ENCODE measurements around the gene SLX4IP. TPM values are rescaled to one million over a fixed set of nuclear protein-coding genes. Genes with fewer than 3 reads are reported as not detected.
"Not testable (repeated sequence)": the region's sequence is repeated elsewhere in the genome, so short reads cannot be mapped to it uniquely, and the experiment has no call there.

Gene SLX4IP
- total RNA-seq, 5 donors from 2014 or later (not counting 1 experiment from before 2014, with no cell fraction given): 4.2 to 5.9 (median 5.2) TPM

DNA sequence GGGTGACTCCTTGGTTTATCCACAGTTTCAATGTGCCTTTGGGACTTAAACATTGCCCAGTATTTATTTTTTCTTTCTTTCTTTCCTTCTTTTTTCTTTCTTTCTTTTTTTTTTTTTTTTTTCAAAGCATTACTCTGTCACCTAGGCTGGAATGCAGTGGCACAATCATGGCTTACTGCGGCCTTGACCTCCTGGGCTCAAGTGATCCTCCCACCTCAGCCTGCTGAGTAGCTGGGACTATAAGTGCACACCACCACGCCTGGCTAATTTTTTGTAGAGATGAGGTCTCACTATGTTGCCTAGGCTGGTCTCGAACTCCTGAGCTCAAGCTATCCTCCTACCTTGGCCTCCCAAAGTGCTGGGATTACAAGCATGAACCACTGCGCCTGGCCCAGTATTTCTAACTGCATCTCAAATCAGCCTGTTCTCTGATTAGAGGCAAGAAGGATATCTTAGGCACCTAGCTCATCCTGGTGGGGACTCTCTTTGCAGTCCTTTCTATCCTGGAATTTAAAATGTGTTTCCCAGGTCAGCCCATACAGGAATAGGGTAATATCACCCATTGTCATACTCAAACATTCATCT is 182.5 kb downstream of the SLX4IP start:
- H3K4me3 ChIP-seq (ENCODE audit: control insufficient read depth in 1 of 2, extremely low read depth in 1 of 2, low read length in 1 of 2); DNase-seq; H3K9me3 Mint-ChIP-seq; CTCF ChIA-PET; H3K27ac Mint-ChIP-seq; H3K4me1 Mint-ChIP-seq; H3K27me3 ChIP-seq (replicated peaks in 1 of 2; ENCODE audit: control insufficient read depth in 2 of 2, extremely low read depth in 1 of 2, insufficient read depth in 2 of 2, low read length in 1 of 2); H3K27ac ChIP-seq (ENCODE audit: low read length); H3K4me1 ChIP-seq (ENCODE audit: control insufficient read depth in 1 of 2, extremely low read depth in 1 of 2, insufficient read depth in 2 of 2, low read length in 2 of 2); ATAC-seq (replicated peaks in 1 of 4); H3K27me3 Mint-ChIP-seq; POLR2A ChIA-PET; H3K9me3 ChIP-seq; H3K36me3 ChIP-seq (ENCODE audit: control insufficient read depth in 2 of 2, extremely low read depth in 1 of 2, insufficient read depth in 1 of 2, low read length in 1 of 2); H3K4me3 Mint-ChIP-seq: not testable (repeated sequence)
- peaks cover 59% of the 10 kb centered on the region for H3K36me3 Mint-ChIP-seq
- WGBS (ENCODE audit: insufficient coverage): 100% methylated on average over 1 of the region's 4 CpGs

DNA sequence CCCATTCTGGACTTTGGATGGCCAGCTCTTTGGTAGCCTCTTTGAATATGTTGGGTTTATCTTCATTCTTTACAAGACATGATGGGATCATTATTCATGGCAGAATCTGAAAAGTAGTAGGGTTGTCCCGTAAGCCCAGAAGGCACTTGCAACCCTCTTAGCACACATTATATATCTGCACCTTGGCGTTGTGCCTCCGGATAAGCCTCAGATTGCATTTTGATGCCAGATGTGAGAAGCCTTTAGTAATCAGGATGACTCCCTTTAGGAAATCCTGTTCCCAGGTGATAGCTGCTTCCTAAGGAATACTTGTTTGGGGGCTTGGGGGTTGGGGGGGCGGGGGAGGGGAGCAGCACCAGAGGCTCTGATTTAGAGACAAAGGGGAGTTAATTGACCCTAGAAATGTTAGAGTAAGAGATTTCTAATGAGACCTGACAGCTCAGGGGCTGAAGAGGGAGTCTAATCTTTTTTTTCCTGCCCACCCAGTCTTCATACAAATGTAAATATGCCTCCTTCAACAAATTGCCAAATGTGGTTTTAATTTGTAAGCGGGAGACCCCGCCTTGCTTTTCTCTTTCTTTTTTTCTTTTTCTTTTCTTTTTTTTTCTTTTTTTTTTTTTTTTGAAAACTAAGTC is 183.6 kb downstream of the SLX4IP start:
- H3K4me3 ChIP-seq (ENCODE audit: control insufficient read depth in 1 of 2, extremely low read depth in 1 of 2, low read length in 1 of 2): no peak overlapping the region
- no peaks in the 10 kb centered on the region for H3K4me1 ChIP-seq (ENCODE audit: control insufficient read depth in 1 of 2, extremely low read depth in 1 of 2, insufficient read depth in 2 of 2, low read length in 2 of 2)
- Mint-ChIP-seq H3K4me3 (no peak overlapping the region), H3K9me3 (no peaks in the 10 kb centered on the region), H3K27ac (no peak overlapping the region), H3K4me1 (no peaks in the 10 kb centered on the region), H3K27me3 (no peaks in the 10 kb centered on the region), H3K36me3 (peaks cover 56% of the 10 kb centered on the region)
- no peak for DNase-seq
- H3K36me3 ChIP-seq (ENCODE audit: control insufficient read depth in 2 of 2, extremely low read depth in 1 of 2, insufficient read depth in 1 of 2, low read length in 1 of 2): peaks cover 0 to 2% of the 10 kb centered on the region in 2 donors
- no peaks in the 10 kb centered on the region for H3K9me3 ChIP-seq
- no peaks in the 10 kb centered on the region for H3K27me3 ChIP-seq (replicated peaks in 1 of 2; ENCODE audit: control insufficient read depth in 2 of 2, extremely low read depth in 1 of 2, insufficient read depth in 2 of 2, low read length in 1 of 2)
- POLR2A ChIA-PET: no interaction called here
- H3K27ac ChIP-seq (ENCODE audit: low read length): no peak overlapping the region
- no CpG with 5 or more reads among the region's 6 CpGs for WGBS (ENCODE audit: insufficient coverage)
- no peak for ATAC-seq (replicated peaks in 1 of 4)
- CTCF ChIA-PET: no interaction called here

DNA sequence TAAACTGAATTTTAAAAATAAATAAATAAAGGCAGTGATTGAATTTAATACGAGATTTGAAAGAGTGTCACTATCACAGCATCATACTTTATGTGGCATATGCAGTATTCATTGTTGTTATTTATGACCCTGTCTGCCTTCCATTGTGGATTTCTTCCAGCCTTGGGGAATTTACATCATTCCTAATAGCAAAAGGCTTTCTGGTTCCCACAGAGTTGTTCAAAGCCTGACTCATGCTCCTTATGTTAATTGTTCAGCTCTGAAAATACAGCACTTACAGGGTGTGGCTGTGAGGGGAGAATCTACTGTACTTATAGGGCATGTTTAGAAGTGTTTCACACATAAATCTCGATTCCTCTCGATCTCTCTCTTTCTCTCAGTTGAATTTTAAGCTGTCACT is 184.3 kb downstream of the SLX4IP start:
- no peak overlapping the region for H3K27ac Mint-ChIP-seq
- no peak overlapping the region for H3K4me3 ChIP-seq (ENCODE audit: control insufficient read depth in 1 of 2, extremely low read depth in 1 of 2, low read length in 1 of 2)
- H3K27ac ChIP-seq (ENCODE audit: low read length): no peak overlapping the region
- no peak for DNase-seq
- H3K4me1 Mint-ChIP-seq: no peaks in the 10 kb centered on the region
- H3K36me3 Mint-ChIP-seq: peaks cover 56% of the 10 kb centered on the region
- ChIA-PET CTCF (no interaction called here), POLR2A (no interaction called here)
- H3K27me3 Mint-ChIP-seq: no peaks in the 10 kb centered on the region
- H3K4me1 ChIP-seq (ENCODE audit: control insufficient read depth in 1 of 2, extremely low read depth in 1 of 2, insufficient read depth in 2 of 2, low read length in 2 of 2): no peaks in the 10 kb centered on the region
- no peaks in the 10 kb centered on the region for H3K36me3 ChIP-seq (ENCODE audit: control insufficient read depth in 2 of 2, extremely low read depth in 1 of 2, insufficient read depth in 1 of 2, low read length in 1 of 2)
- no peak for ATAC-seq (replicated peaks in 1 of 4)
- no peaks in the 10 kb centered on the region for H3K27me3 ChIP-seq (replicated peaks in 1 of 2; ENCODE audit: control insufficient read depth in 2 of 2, extremely low read depth in 1 of 2, insufficient read depth in 2 of 2, low read length in 1 of 2)
- H3K4me3 Mint-ChIP-seq: no peak overlapping the region
- no CpG with 5 or more reads among the region's 3 CpGs for WGBS (ENCODE audit: insufficient coverage)
- H3K9me3 Mint-ChIP-seq: peaks cover 0 to 4% (median 0%) of the 10 kb centered on the region in 3 donors
- no peaks in the 10 kb centered on the region for H3K9me3 ChIP-seq

DNA sequence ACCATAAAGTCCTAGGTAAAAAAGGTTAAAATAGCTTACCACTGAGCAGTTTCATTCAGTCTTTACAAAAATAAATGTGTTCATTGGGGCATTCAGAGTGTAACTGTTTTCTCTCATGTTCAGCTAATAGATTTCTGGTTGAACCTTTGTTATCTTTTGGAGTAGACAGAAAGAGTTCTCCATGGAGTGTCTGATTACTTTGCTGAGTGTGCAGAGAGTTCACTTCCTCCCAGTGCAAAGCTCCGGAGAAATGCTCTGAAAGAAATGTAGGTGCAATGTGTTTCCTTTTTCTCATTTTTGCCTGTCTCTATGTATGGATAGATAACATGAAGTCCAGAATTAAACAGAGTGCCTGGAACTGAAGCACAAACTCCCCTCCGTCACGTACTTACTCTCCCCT is 186.0 kb downstream of the SLX4IP start:
- no peaks in the 10 kb centered on the region for H3K4me1 ChIP-seq (ENCODE audit: control insufficient read depth in 1 of 2, extremely low read depth in 1 of 2, insufficient read depth in 2 of 2, low read length in 2 of 2)
- H3K27me3 ChIP-seq (replicated peaks in 1 of 2; ENCODE audit: control insufficient read depth in 2 of 2, extremely low read depth in 1 of 2, insufficient read depth in 2 of 2, low read length in 1 of 2): no peaks in the 10 kb centered on the region
- H3K27ac ChIP-seq (ENCODE audit: low read length): no peak overlapping the region
- no peak for ATAC-seq (replicated peaks in 1 of 4)
- Mint-ChIP-seq H3K27me3 (no peaks in the 10 kb centered on the region), H3K4me1 (no peaks in the 10 kb centered on the region), H3K36me3 (peaks cover 50% of the 10 kb centered on the region), H3K27ac (no peak overlapping the region), H3K9me3 (peaks cover 0 to 4% (median 0%) of the 10 kb centered on the region in 3 donors), H3K4me3 (no peak overlapping the region)
- WGBS (ENCODE audit: insufficient coverage): 60% methylated on average over 1 of the region's 3 CpGs
- no peaks in the 10 kb centered on the region for H3K9me3 ChIP-seq
- no peak overlapping the region for H3K4me3 ChIP-seq (ENCODE audit: control insufficient read depth in 1 of 2, extremely low read depth in 1 of 2, low read length in 1 of 2)
- POLR2A ChIA-PET: no interaction called here
- no peaks in the 10 kb centered on the region for H3K36me3 ChIP-seq (ENCODE audit: control insufficient read depth in 2 of 2, extremely low read depth in 1 of 2, insufficient read depth in 1 of 2, low read length in 1 of 2)
- DNase-seq: no peak
- CTCF ChIA-PET: no interaction called here

DNA sequence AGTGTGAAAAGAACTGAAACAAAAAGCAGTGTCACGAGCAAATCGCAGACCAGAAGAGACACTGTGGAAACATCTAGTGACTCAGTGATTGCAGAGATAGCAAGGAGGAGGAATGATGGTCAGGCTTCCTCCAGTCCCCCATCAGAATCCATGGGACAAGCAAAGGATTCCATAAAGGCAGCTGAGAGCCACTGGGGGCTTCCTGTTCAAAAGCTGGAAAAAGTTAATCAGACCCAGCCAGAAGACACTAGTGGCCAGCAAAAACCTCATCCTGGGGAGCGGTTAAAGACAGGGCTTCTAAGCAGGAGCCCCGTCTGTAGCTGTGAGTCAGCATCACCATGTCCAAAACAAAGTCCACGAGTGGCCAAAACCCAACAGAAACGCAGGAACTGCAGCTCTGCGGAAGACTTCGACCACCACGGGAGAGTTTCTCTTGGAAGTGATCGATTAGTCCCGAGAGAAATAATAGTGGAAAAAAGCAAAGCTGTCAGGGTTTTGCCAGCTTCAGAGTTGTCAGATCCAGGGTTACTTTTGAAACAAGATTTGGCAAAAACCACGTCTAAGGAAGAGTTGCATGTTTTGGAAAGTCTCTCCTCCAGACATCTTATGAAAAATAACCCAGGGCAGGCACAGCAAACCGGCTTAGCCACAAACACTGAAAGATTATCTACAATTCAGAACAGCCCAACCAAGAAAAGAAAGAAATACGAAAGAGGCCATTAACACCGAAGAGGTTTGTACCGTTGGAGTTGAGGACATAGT is 187.7 kb downstream of the SLX4IP start:
- Histone ChIP-seq H3K36me3 (ENCODE audit: control insufficient read depth in 2 of 2, extremely low read depth in 1 of 2, insufficient read depth in 1 of 2, low read length in 1 of 2) (no peaks in the 10 kb centered on the region), H3K4me1 (ENCODE audit: control insufficient read depth in 1 of 2, extremely low read depth in 1 of 2, insufficient read depth in 2 of 2, low read length in 2 of 2) (no peaks in the 10 kb centered on the region), H3K4me3 (ENCODE audit: control insufficient read depth in 1 of 2, extremely low read depth in 1 of 2, low read length in 1 of 2) (no peak overlapping the region), H3K27ac (ENCODE audit: low read length) (no peak overlapping the region), H3K9me3 (no peaks in the 10 kb centered on the region), H3K27me3 (replicated peaks in 1 of 2; ENCODE audit: control insufficient read depth in 2 of 2, extremely low read depth in 1 of 2, insufficient read depth in 2 of 2, low read length in 1 of 2) (no peaks in the 10 kb centered on the region)
- Mint-ChIP-seq H3K4me3 (no peak overlapping the region), H3K27ac (no peak overlapping the region), H3K27me3 (no peaks in the 10 kb centered on the region), H3K9me3 (peaks cover 0 to 4% (median 0%) of the 10 kb centered on the region in 3 donors), H3K36me3 (peaks cover 41% of the 10 kb centered on the region), H3K4me1 (no peaks in the 10 kb centered on the region)
- 94% methylated on average over 9 of the region's 16 CpGs for whole genome bisulfite sequencing (ENCODE audit: insufficient coverage)
- DNase-seq: no peak
- ChIA-PET CTCF (no interaction called here), POLR2A (no interaction called here)
- ATAC-seq (replicated peaks in 1 of 4): no peak

DNA sequence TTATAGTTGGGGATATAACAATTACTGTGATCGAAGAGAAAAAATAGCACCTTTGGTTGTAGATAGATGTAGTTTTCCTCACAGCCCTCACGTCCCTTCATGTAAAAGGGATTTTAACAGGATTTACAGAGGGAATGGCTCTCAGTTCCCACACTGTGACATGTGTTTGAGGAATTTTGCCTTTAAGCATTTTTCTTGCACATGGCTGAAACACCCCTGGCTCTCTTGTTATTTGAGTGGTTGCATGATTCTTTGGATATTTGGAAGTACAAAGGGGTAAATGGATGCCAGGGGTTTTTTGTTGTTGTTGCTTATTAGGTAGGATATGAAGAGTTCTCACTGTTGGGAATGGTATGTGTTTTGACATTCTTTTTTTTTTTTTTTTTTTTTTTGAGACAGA is 190.5 kb downstream of the SLX4IP start:
- Mint-ChIP-seq H3K36me3 (peaks cover 38% of the 10 kb centered on the region), H3K4me1 (no peaks in the 10 kb centered on the region), H3K9me3 (peaks cover 0 to 4% (median 0%) of the 10 kb centered on the region in 3 donors), H3K4me3 (no peak overlapping the region), H3K27me3 (no peaks in the 10 kb centered on the region), H3K27ac (no peak overlapping the region)
- POLR2A ChIA-PET: no interaction called here
- Histone ChIP-seq H3K27me3 (replicated peaks in 1 of 2; ENCODE audit: control insufficient read depth in 2 of 2, extremely low read depth in 1 of 2, insufficient read depth in 2 of 2, low read length in 1 of 2) (no peaks in the 10 kb centered on the region), H3K4me1 (ENCODE audit: control insufficient read depth in 1 of 2, extremely low read depth in 1 of 2, insufficient read depth in 2 of 2, low read length in 2 of 2) (no peaks in the 10 kb centered on the region), H3K4me3 (ENCODE audit: control insufficient read depth in 1 of 2, extremely low read depth in 1 of 2, low read length in 1 of 2) (no peak overlapping the region), H3K36me3 (ENCODE audit: control insufficient read depth in 2 of 2, extremely low read depth in 1 of 2, insufficient read depth in 1 of 2, low read length in 1 of 2) (no peaks in the 10 kb centered on the region), H3K9me3 (no peaks in the 10 kb centered on the region), H3K27ac (ENCODE audit: low read length) (no peak overlapping the region)
- CTCF ChIA-PET: no interaction called here
- ATAC-seq (replicated peaks in 1 of 4) (no peak), DNase-seq (no peak)
- 100% methylated on average over 2 of the region's 2 CpGs for WGBS (ENCODE audit: insufficient coverage)
